H9 (cell line): ENCODE measurements around the gene MRAP. TPM values are rescaled to one million over a fixed set of nuclear protein-coding genes. Genes with fewer than 3 reads are reported as not detected.

Experiments
- DNase-seq: peaks from one replicate; pipeline ENCODE4 v3.0.0-alpha.2; 2017
- H2AFZ ChIP-seq: one replicate; pipeline ENCODE4 v1.6.1; 2013; ENCODE audit warnings: mild to moderate bottlenecking, low read length, control low read depth, moderate library complexity
- H2AK5ac ChIP-seq: 2 replicates; pipeline ENCODE4 v1.6.1; 2013; ENCODE audit warnings: low read length, control low read depth, mixed read lengths; ENCODE audit not compliant: insufficient read length
- H2BK120ac ChIP-seq: one replicate; pipeline ENCODE4 v1.6.1; 2013; ENCODE audit warnings: low read depth, mild to moderate bottlenecking, low read length, control low read depth, inconsistent platforms; ENCODE audit not compliant: poor library complexity, severe bottlenecking
- H2BK12ac ChIP-seq: 2 replicates; pipeline ENCODE4 v1.6.1; 2013; ENCODE audit warnings: low read length, control low read depth, mixed read lengths, low read depth; ENCODE audit not compliant: insufficient read length
- H2BK15ac ChIP-seq: 2 replicates; pipeline ENCODE4 v1.6.1; 2013; ENCODE audit warnings: low read depth, low read length, control low read depth
- H2BK20ac ChIP-seq: one replicate; pipeline ENCODE4 v1.6.1; 2013; ENCODE audit warnings: low read depth, mild to moderate bottlenecking, low read length, control low read depth, inconsistent platforms; ENCODE audit not compliant: poor library complexity, severe bottlenecking
- H2BK5ac ChIP-seq: 2 replicates; pipeline ENCODE4 v1.6.1; 2013; ENCODE audit warnings: low read length, control low read depth, mixed read lengths; ENCODE audit not compliant: insufficient read length
- H3K14ac ChIP-seq: 2 replicates; pipeline ENCODE4 v1.6.1; 2013; ENCODE audit warnings: low read length, control low read depth; ENCODE audit not compliant: insufficient read depth
- H3K18ac ChIP-seq: 2 replicates; pipeline ENCODE4 v1.6.1; 2013; ENCODE audit warnings: low read depth, mild to moderate bottlenecking, mixed read lengths, low read length, control low read depth; ENCODE audit not compliant: insufficient read length
- H3K23ac ChIP-seq: 2 replicates; pipeline ENCODE4 v1.6.1; 2013; ENCODE audit warnings: low read length, control low read depth, mixed read lengths, low read depth; ENCODE audit not compliant: insufficient read length
- H3K23me2 ChIP-seq: 2 replicates; pipeline ENCODE4 v1.6.1; 2013; ENCODE audit warnings: low read depth, mild to moderate bottlenecking, mixed read lengths, low read length, control low read depth; ENCODE audit not compliant: insufficient read length, poor library complexity, severe bottlenecking
- H3K27ac ChIP-seq: 2 replicates; pipeline ENCODE4 v1.5.1; 2013; ENCODE audit warnings: low read length, control low read depth, mixed read lengths, low read depth; ENCODE audit not compliant: insufficient read length
- H3K27me3 ChIP-seq: 2 replicates; pipeline ENCODE4 v1.6.1; 2013; ENCODE audit warnings: low read length, control low read depth, inconsistent platforms; ENCODE audit not compliant: insufficient read depth
- H3K4ac ChIP-seq: 2 replicates; pipeline ENCODE4 v1.6.1; 2013; ENCODE audit warnings: low read depth, mild to moderate bottlenecking, control low read depth, inconsistent platforms, low read length, moderate library complexity
- H3K4me1 ChIP-seq: 2 replicates; pipeline ENCODE4 v1.6.1; 2013; ENCODE audit warnings: low read length, control low read depth, inconsistent platforms; ENCODE audit not compliant: insufficient read depth
- H3K4me2 ChIP-seq: 2 replicates; pipeline ENCODE4 v1.6.1; 2013; ENCODE audit warnings: low read length, control low read depth, mixed read lengths; ENCODE audit not compliant: insufficient read length, insufficient read depth
- H3K56ac ChIP-seq: 2 replicates; pipeline ENCODE4 v1.6.1; 2013; ENCODE audit warnings: low read depth, mild to moderate bottlenecking, mixed read lengths, low read length, control low read depth; ENCODE audit not compliant: insufficient read length
- H3K79me1 ChIP-seq: 2 replicates; pipeline ENCODE4 v1.6.1; 2013; ENCODE audit warnings: low read depth, mild to moderate bottlenecking, moderate library complexity, low read length, control low read depth, inconsistent platforms; ENCODE audit not compliant: insufficient read depth, poor library complexity, severe bottlenecking
- H3K79me2 ChIP-seq: 2 replicates; pipeline ENCODE4 v1.6.1; 2013; ENCODE audit warnings: low read length, control low read depth, inconsistent platforms; ENCODE audit not compliant: insufficient read depth
- H3K9ac ChIP-seq: 2 replicates; pipeline ENCODE4 v1.6.1; 2013; ENCODE audit warnings: low read length, control low read depth, mixed read lengths; ENCODE audit not compliant: insufficient read length; ENCODE audit errors: extremely low read depth
- H3K9me3 ChIP-seq: one replicate; pipeline ENCODE4 v1.6.1; 2013; ENCODE audit warnings: low read depth, low read length, inconsistent platforms; ENCODE audit not compliant: control insufficient read depth
- H3T11ph ChIP-seq: one replicate; pipeline ENCODE4 v1.6.1; 2013; ENCODE audit warnings: mild to moderate bottlenecking, low read length, control low read depth, inconsistent platforms
- H4K20me1 ChIP-seq: one replicate; pipeline ENCODE4 v1.6.1; 2013; ENCODE audit not compliant: control insufficient read depth, insufficient read length, insufficient read depth
- H4K5ac ChIP-seq: 2 replicates; pipeline ENCODE4 v1.6.1; 2013; ENCODE audit warnings: low read depth, mild to moderate bottlenecking, mixed read lengths, low read length, control low read depth; ENCODE audit not compliant: insufficient read length
- H4K8ac ChIP-seq: replicated peaks from 2 replicates; pipeline ENCODE4 v1.6.1; 2013; ENCODE audit warnings: low read length, control low read depth, mixed read lengths, low read depth; ENCODE audit not compliant: insufficient read length
- H4K91ac ChIP-seq: 2 replicates; pipeline ENCODE4 v1.6.1; 2013; ENCODE audit warnings: low read depth, mild to moderate bottlenecking, moderate library complexity, mixed read lengths, low read length, control low read depth; ENCODE audit not compliant: insufficient read length
- H3K27ac Mint-ChIP-seq, 3 experiments: 2 replicates in 2 of 3; 3 replicates in 1 of 3; pipeline ENCODE4 v1.8.0; 2020 to 2021; ENCODE audit warnings: mixed read lengths in 3 of 3, mild to moderate bottlenecking in 1 of 3, moderate library complexity in 1 of 3
- H3K27me3 Mint-ChIP-seq: 2 replicates; pipeline ENCODE4 v1.8.0; 2021; ENCODE audit warnings: low read depth, mild to moderate bottlenecking, moderate library complexity, mixed read lengths
- H3K36me3 Mint-ChIP-seq, 3 experiments: 2 replicates in 2 of 3; 3 replicates in 1 of 3; pipeline ENCODE4 v1.8.0; 2020 to 2021; ENCODE audit warnings: low read depth in 3 of 3, mixed read lengths in 3 of 3; ENCODE audit not compliant: insufficient read depth in 1 of 3
- H3K4me1 Mint-ChIP-seq, 2 experiments: 2 replicates each; pipeline ENCODE4 v1.8.0; 2020; ENCODE audit warnings: mixed read lengths in 2 of 2
- H3K4me3 Mint-ChIP-seq, 2 experiments: 2 replicates in 1 of 2; 3 replicates in 1 of 2; pipeline ENCODE4 v1.8.0; 2020 to 2021; ENCODE audit warnings: mild to moderate bottlenecking in 2 of 2, mixed read lengths in 2 of 2, moderate library complexity in 1 of 2
- H3K9me3 Mint-ChIP-seq, 2 experiments: 2 replicates in 1 of 2; 3 replicates in 1 of 2; pipeline ENCODE4 v1.8.0; 2020; ENCODE audit warnings: mild to moderate bottlenecking in 2 of 2, mixed read lengths in 2 of 2, moderate library complexity in 1 of 2
- WGBS: extraction: QIAGEN DNeasy Blood & Tissue Kit; methylation state at CpG from one replicate; pipeline ENCODE4 v1.1.7; 2013; ENCODE audit warnings: missing lambda C conversion rate, low lambda C conversion rate, mixed read lengths; ENCODE audit not compliant: insufficient read length; ENCODE audit errors: extremely low coverage; 5-methylcytosine and 5-hydroxymethylcytosine counted together
- total RNA-seq: library from RNA; stranded (reverse); gene quantifications from 2 replicates; pipeline ENCODE4 v1.2.1, GENCODE V29; 2021
- TF ChIP-seq, protein P1 (sequence below): fragments of 200-600 bp; sonication (generic); conservative IDR thresholded peaks from 3 replicates; pipeline ENCODE4 v1.8.0; 2021; ENCODE audit warnings: antibody characterized with exemption, mild to moderate bottlenecking

The MRAP gene
- total RNA-seq, 1 experiment from 2014 or later = not detected

DNA sequence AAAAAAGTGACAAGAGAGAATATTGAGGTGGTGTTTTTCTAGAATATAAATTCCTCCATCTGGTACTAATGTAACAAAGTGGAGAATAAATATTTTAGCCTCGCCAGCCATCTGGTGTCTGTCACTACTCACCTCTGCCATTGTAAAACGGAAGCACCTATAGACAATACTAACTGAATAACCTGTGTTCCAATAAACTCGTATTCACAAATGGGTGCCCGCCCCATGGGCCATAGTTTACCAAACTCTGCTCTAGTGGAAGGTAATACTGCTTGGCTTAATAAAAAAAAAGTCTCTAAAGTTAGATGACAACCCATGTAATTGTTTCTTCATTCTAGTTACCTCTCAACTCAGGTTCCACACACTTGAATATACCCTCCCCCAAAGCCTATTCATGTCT, 27.9 kb upstream of the MRAP start:
- Histone ChIP-seq H3K27ac (no peak overlapping the region), H3K4ac (no peak overlapping the region), H2BK120ac (no peak overlapping the region), H2AK5ac (no peak overlapping the region), H3K23ac (no peak overlapping the region), H4K8ac (no peak overlapping the region), H2BK15ac (no peak overlapping the region), H4K5ac (no peak overlapping the region), H3K27me3 (no peaks in the 10 kb centered on the region), H3K9ac (no peak overlapping the region), H4K91ac (no peak overlapping the region), H2BK5ac (no peak overlapping the region), H3K9me3 (no peaks in the 10 kb centered on the region), H3K4me2 (no peak overlapping the region), H2BK20ac (no peak overlapping the region), H3K79me1 (no peaks in the 10 kb centered on the region), H2BK12ac (no peak overlapping the region), H3K56ac (no peak overlapping the region), H3K79me2 (no peaks in the 10 kb centered on the region), H3K18ac (no peak overlapping the region), H4K20me1 (no peaks in the 10 kb centered on the region), H3T11ph (no peak overlapping the region), H3K23me2 (no peaks in the 10 kb centered on the region), H3K14ac (no peak overlapping the region), H2AFZ (no peak overlapping the region), H3K4me1 (no peaks in the 10 kb centered on the region)
- H3K9me3 Mint-ChIP-seq = peaks cover 0 to 2% of the 10 kb centered on the region in 2 experiments; a peak in 1 of 5 replicates
- H3K4me1 Mint-ChIP-seq = no peaks in the 10 kb centered on the region
- H3K36me3 Mint-ChIP-seq = peaks cover 30 to 67% (median 67%) of the 10 kb centered on the region in 3 experiments
- H3K27ac Mint-ChIP-seq = no peak overlapping the region
- no CpG with 5 or more reads among the region's 4 CpGs for WGBS
- no peak overlapping the region for H3K4me3 Mint-ChIP-seq
- no peaks in the 10 kb centered on the region for H3K27me3 Mint-ChIP-seq
- TF ChIP-seq, protein P1, sequence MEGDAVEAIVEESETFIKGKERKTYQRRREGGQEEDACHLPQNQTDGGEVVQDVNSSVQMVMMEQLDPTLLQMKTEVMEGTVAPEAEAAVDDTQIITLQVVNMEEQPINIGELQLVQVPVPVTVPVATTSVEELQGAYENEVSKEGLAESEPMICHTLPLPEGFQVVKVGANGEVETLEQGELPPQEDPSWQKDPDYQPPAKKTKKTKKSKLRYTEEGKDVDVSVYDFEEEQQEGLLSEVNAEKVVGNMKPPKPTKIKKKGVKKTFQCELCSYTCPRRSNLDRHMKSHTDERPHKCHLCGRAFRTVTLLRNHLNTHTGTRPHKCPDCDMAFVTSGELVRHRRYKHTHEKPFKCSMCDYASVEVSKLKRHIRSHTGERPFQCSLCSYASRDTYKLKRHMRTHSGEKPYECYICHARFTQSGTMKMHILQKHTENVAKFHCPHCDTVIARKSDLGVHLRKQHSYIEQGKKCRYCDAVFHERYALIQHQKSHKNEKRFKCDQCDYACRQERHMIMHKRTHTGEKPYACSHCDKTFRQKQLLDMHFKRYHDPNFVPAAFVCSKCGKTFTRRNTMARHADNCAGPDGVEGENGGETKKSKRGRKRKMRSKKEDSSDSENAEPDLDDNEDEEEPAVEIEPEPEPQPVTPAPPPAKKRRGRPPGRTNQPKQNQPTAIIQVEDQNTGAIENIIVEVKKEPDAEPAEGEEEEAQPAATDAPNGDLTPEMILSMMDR = no peak
- DNase-seq = no peak
